K562 (cell line): ENCODE measurements around the gene TIMM10. TPM values are rescaled to one million over a fixed set of nuclear protein-coding genes. Genes with fewer than 3 reads are reported as not detected.

Experiments used
- ATAC-seq: fragments of 200-7000 bp; cut with Tn5 transposase; 3 replicates; pipeline ENCODE4 v1.9.1; 2020; ENCODE audit warnings: moderate library complexity
- BruUV-seq: library from RNA; stranded (reverse); fragments of 400-500 nt; replicated peaks from 2 replicates; lab custom pipeline; 2021; lab: Mats Ljungman, UMichigan
- CTCF ChIA-PET: fragments of 300-600 bp; formaldehyde crosslinking; extraction: SDS; loops from one replicate; lab custom pipeline; 2021; ENCODE audit warnings: low intra/inter-chr PET ratio; lab: Yijun Ruan, JAX
- POLR2A ChIA-PET: fragments of 300-600, 350-650 bp; sonication (Branson Sonifier 250); formaldehyde crosslinking; extraction: SDS; loops from one replicate; lab custom pipeline; 2021; ENCODE audit warnings: antibody characterized with exemption, inconsistent platforms; lab: Yijun Ruan, JAX
- DNase-seq, 4 experiments: peaks; one replicate each; pipeline versions ENCODE4 v3.0.0 to v3.0.0-alpha.2; 2011 to 2018; ENCODE audit warnings: low spot score in 3 of 4, mixed read lengths in 3 of 4; ENCODE audit errors: extremely low read depth in 1 of 4
- FAIRE-seq: peaks from 2 replicates; lab custom pipeline; 2011; peaks lifted over from hg19 to GRCh38; lab: Jason Lieb, UNC
- H2AFZ ChIP-seq: 2 replicates; pipeline ENCODE4 v1.6.0; 2011; ENCODE audit warnings: low read depth, low read length, control low read depth, inconsistent platforms
- H3K27ac ChIP-seq: fragments of 200-600 bp; 3 replicates; pipeline ENCODE4 v1.8.0; 2011; ENCODE audit warnings: low read depth, mild to moderate bottlenecking, control low read depth, inconsistent platforms, low read length, moderate library complexity, mixed read lengths; ENCODE audit errors: extremely low read depth
- H3K27me3 ChIP-seq, 2 experiments: fragments of 300-600 bp in 1 of 2; 2 replicates in 1 of 2; 3 replicates in 1 of 2; pipeline versions ENCODE4 v1.6.0 to v1.8.0; 2011; ENCODE audit warnings: inconsistent platforms in 2 of 2, low read length in 2 of 2, mild to moderate bottlenecking in 1 of 2, mixed read lengths in 1 of 2, moderate library complexity in 1 of 2; ENCODE audit not compliant: control insufficient read depth in 2 of 2, insufficient read depth in 2 of 2
- H3K36me3 ChIP-seq: fragments of 300-600 bp; 3 replicates; pipeline ENCODE4 v1.8.0; 2011; ENCODE audit warnings: mild to moderate bottlenecking, low read length, inconsistent platforms; ENCODE audit not compliant: control insufficient read depth, insufficient read depth
- H3K4me1 ChIP-seq, 2 experiments: fragments of 200-600 bp in 1 of 2; replicated peaks in 1 of 2; 2 replicates in 1 of 2; 3 replicates in 1 of 2; pipeline versions ENCODE4 v1.5.1 to v1.8.0; 2011; ENCODE audit warnings: inconsistent platforms in 2 of 2, low read length in 2 of 2, mild to moderate bottlenecking in 1 of 2, mixed read lengths in 1 of 2, moderate library complexity in 1 of 2; ENCODE audit not compliant: control insufficient read depth in 2 of 2, insufficient read depth in 2 of 2
- H3K4me2 ChIP-seq: 2 replicates; pipeline ENCODE4 v1.6.1; 2011; ENCODE audit warnings: low read length, control low read depth, inconsistent platforms, mixed read lengths; ENCODE audit not compliant: insufficient read depth
- H3K4me3 ChIP-seq: fragments of 200-600 bp; sonication (generic), shearing (Covaris generic); 2 replicates; pipeline ENCODE4 v1.5.1; 2016; ENCODE audit warnings: control low read depth, inconsistent platforms
- H3K79me2 ChIP-seq: fragments of 200-600 bp; 3 replicates; pipeline ENCODE4 v1.8.0; 2011; ENCODE audit warnings: low read length, inconsistent platforms; ENCODE audit not compliant: control insufficient read depth, insufficient read depth
- H3K9ac ChIP-seq, 2 experiments: 2 replicates each; pipeline versions ENCODE4 v1.6.0 to v1.6.1; 2011; ENCODE audit warnings: low read depth in 2 of 2, low read length in 2 of 2, control low read depth in 1 of 2, inconsistent platforms in 1 of 2, mild to moderate bottlenecking in 1 of 2, mixed read lengths in 1 of 2; ENCODE audit not compliant: insufficient read depth in 1 of 2
- H3K9me1 ChIP-seq: one replicate; pipeline ENCODE4 v1.6.0; 2011; ENCODE audit warnings: inconsistent platforms, mild to moderate bottlenecking, low read length, moderate library complexity; ENCODE audit not compliant: control insufficient read depth, insufficient read depth
- H3K9me3 ChIP-seq: replicated peaks from 2 replicates; pipeline ENCODE4 v1.5.1; 2011; ENCODE audit warnings: low read depth, low read length, inconsistent platforms; ENCODE audit not compliant: control insufficient read depth, insufficient read depth
- H4K20me1 ChIP-seq: replicated peaks from 2 replicates; pipeline ENCODE4 v1.6.1; 2011; ENCODE audit warnings: low read length, inconsistent platforms, mixed read lengths; ENCODE audit not compliant: control insufficient read depth, insufficient read depth
- ATF3 ChIP-seq, 2 experiments: fragments of 450-650 bp in 1 of 2; sonication (generic) in 1 of 2; formaldehyde crosslinking in 1 of 2; IDR thresholded peaks in 1 of 2; conservative IDR thresholded peaks in 1 of 2; 2 replicates each; pipeline versions ENCODE4 v1.6.1 to v1.8.1; 2016 to 2023; ENCODE audit warnings: mild to moderate bottlenecking in 2 of 2, moderate library complexity in 2 of 2, inconsistent platforms in 1 of 2, missing genetic modification reagents in 1 of 2
- CC2D1A ChIP-seq: fragments of 450-650 bp; IDR thresholded peaks from 2 replicates; pipeline ENCODE4 v1.6.1; 2017; ENCODE audit warnings: mild to moderate bottlenecking
- ESRRA ChIP-seq: fragments of 450-650 bp; IDR thresholded peaks from 2 replicates; pipeline ENCODE4 v1.6.1; 2014; ENCODE audit warnings: low read depth, mild to moderate bottlenecking, moderate library complexity, borderline replicate concordance
- FOXA1 ChIP-seq: fragments of 450-650 bp; IDR thresholded peaks from 2 replicates; pipeline ENCODE4 v1.6.1; 2016; ENCODE audit warnings: mild to moderate bottlenecking, borderline replicate concordance
- GABPB2 ChIP-seq: fragments of 250-450 bp; sonication (Bioruptor Pico); conservative IDR thresholded peaks from 2 replicates; pipeline ENCODE4 v1.5.1; 2021; ENCODE audit warnings: mild to moderate bottlenecking
- GATAD2B ChIP-seq: fragments of 450-650 bp; IDR thresholded peaks from 2 replicates; pipeline ENCODE4 v1.6.1; 2017; ENCODE audit warnings: mild to moderate bottlenecking, borderline replicate concordance
- HDAC8 ChIP-seq: fragments of 450-650 bp; IDR thresholded peaks from 2 replicates; pipeline ENCODE4 v1.6.1; 2016; ENCODE audit warnings: mild to moderate bottlenecking, missing genetic modification characterization, moderate library complexity, missing compliant biosample characterization
- NFYB ChIP-seq: IDR thresholded peaks from 2 replicates; pipeline ENCODE4 v1.6.1; 2011; ENCODE audit warnings: mild to moderate bottlenecking, moderate library complexity; ENCODE audit not compliant: insufficient read length; ENCODE audit errors: extremely low read depth
- NR2C2 ChIP-seq, 2 experiments: fragments of 200-800 bp in 1 of 2; sonication (Bioruptor generic) in 1 of 2; sonication (generic) in 1 of 2; formaldehyde crosslinking in 1 of 2; IDR thresholded peaks; 2 replicates each; pipeline versions ENCODE4 v1.6.1 to v1.8.0; 2016 to 2022; ENCODE audit warnings: mild to moderate bottlenecking in 1 of 2, missing compliant biosample characterization in 1 of 2, missing genetic modification characterization in 1 of 2, missing genetic modification reagents in 1 of 2
- NUFIP1 ChIP-seq: fragments of 450-650 bp; IDR thresholded peaks from 2 replicates; pipeline ENCODE4 v1.6.1; 2018; ENCODE audit not compliant: partially characterized antibody
- RCOR1 ChIP-seq, 2 experiments: IDR thresholded peaks; 2 replicates each; pipeline ENCODE4 v1.6.1; 2012; ENCODE audit warnings: low read depth in 2 of 2, low read length in 2 of 2, borderline replicate concordance in 1 of 2, improper control_type of control experiment in 1 of 2
- SREBF1 ChIP-seq: fragments of 150-350 bp; IDR thresholded peaks from 2 replicates; pipeline ENCODE4 v1.6.1; 2014; ENCODE audit warnings: antibody characterized with exemption, low read depth, low read length, borderline replicate concordance
- SRSF9 ChIP-seq: fragments of 200-400 bp; formaldehyde crosslinking; IDR thresholded peaks from 2 replicates; pipeline ENCODE4 v1.6.1; 2017; ENCODE audit warnings: low read depth, low read length, borderline replicate concordance
- THRA ChIP-seq: fragments of 450-650 bp; IDR thresholded peaks from 2 replicates; pipeline ENCODE4 v1.6.1; 2017; ENCODE audit warnings: mild to moderate bottlenecking, moderate library complexity
- ZNF121 ChIP-seq: sonication (generic); formaldehyde crosslinking; conservative IDR thresholded peaks from 2 replicates; pipeline ENCODE4 v1.8.0; 2022; ENCODE audit warnings: missing genetic modification reagents
- WGBS: fragments of 100-300 bp; shearing (Covaris generic); methylation state at CpG from one replicate; pipeline ENCODE4 v1.1.6; 2016; ENCODE audit warnings: low coverage, mixed read lengths; ENCODE audit not compliant: insufficient coverage; ENCODE audit errors: missing lambda C conversion rate; 5-methylcytosine and 5-hydroxymethylcytosine counted together
- in situ Hi-C: fragments of 300-500 bp; cut with MboI; formaldehyde crosslinking; loops from 4 replicates; pipeline ENCODE4 v1.15.0; 2018; ENCODE audit warnings: inconsistent platforms, mixed read lengths
- intact Hi-C: fragments of 100-400 bp; cut with micrococcal nuclease; formaldehyde crosslinking; loops from 2 replicates; pipeline ENCODE4 v1.14.2; 2022
- polyA plus RNA-seq, 8 experiments: library from polyadenylated mRNA; depleted of rRNA in 4 of 8; stranded (reverse) in 5 of 8; unstranded in 3 of 8; fragments of >200 nt; fragmentation: Nextera tagmentation in 2 of 8; fragmentation: Illumina TruSeq in 1 of 8; extraction: Ambion mirVana in 2 of 8; extraction: Trizol in 1 of 8; gene quantifications; 2 replicates each; pipeline versions ENCODE4 v1.2.1 to v1.2.3, GENCODE V29; 2011 to 2014; ENCODE audit warnings: inconsistent platforms in 1 of 8, missing spikeins in 1 of 8
- total RNA-seq, 7 experiments: library from RNA; depleted of rRNA in 6 of 7; stranded (reverse); fragments of >200 nt in 6 of 7; fragmentation: Illumina TruSeq in 2 of 7; extraction: Trizol in 2 of 7; gene quantifications; 2 replicates each; pipeline versions ENCODE4 v1.2.1 to v1.2.3, GENCODE V29; 2011 to 2021; ENCODE audit warnings: low replicate concordance in 1 of 7

The TIMM10 gene
- total and polyA plus RNA-seq, 9 of the 15 experiments (the other 6 are each of a cell fraction or from before 2014, with no cell fraction given): 109 to 553 (median 172) TPM

DNA sequence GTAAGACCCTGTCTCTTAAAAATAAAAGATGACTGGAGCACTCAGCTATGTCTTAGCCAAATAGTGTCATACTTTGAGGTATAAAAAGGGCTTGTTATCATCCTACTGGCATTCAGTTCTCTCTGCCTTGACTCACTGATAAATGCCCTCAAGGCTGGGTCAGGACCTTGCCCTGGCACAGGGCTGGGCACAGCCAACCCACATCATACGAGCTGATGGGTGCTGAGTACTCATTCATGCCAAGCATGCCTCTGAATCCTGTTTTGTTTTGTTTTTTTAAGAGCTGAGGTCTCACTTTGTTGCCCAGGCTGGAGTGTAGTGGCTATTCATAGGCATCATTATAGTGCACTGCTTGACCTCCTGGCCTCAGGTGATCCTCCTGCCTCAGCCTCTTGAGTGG lies 8.8 kb upstream of the TIMM10 start:
- BruUV-seq: no TSS peak
- intact Hi-C loops: no loop called here

More for the DNA sequence above, 8.8 kb upstream of the TIMM10 start:
- Histone ChIP-seq H4K20me1 (no peaks in the 10 kb centered on the region), H3K27me3 (peaks cover 0 to 14% of the 10 kb centered on the region in 2 experiments; a peak in 2 of 5 replicates), H2AFZ (no peak overlapping the region), H3K36me3 (no peaks in the 10 kb centered on the region), H3K4me1 (peaks cover 0 to 7% of the 10 kb centered on the region in 2 experiments; a peak in 3 of 5 replicates), H3K79me2 (no peaks in the 10 kb centered on the region), H3K9me3 (no peaks in the 10 kb centered on the region), H3K4me3 (no peak overlapping the region), H3K9ac (no peak overlapping the region), H3K27ac (no peak overlapping the region), H3K4me2 (no peak overlapping the region), H3K9me1 (no peaks in the 10 kb centered on the region)
- ChIA-PET CTCF (no interaction called here), POLR2A (no interaction called here)
- WGBS: 8% methylated on average over 1 of the region's 1 CpG
- in situ Hi-C loops: no loop called here
- ATAC-seq: no peak
- no peak for FAIRE-seq
- DNase-seq: no peak
- TF ChIP-seq ESRRA (no peak), SREBF1 (no peak), HDAC8 (no peak), GATAD2B (no peak), RCOR1 (IDR thresholded peaks at IDR 0.05; ENCODE audit: borderline replicate concordance in 1 of 2, low read depth in 2 of 2, low read length in 2 of 2) (no peak), SRSF9 (no peak), ZNF121 (no peak), GABPB2 (no peak), FOXA1 (no peak), NFYB (no peak), CC2D1A (no peak), NR2C2 (CRISPR knock-in tag; IDR thresholded peaks at IDR 0.05) (no peak), NR2C2 (tag; IDR thresholded peaks at IDR 0.05) (no peak), NUFIP1 (no peak), ATF3 (IDR thresholded peaks at IDR 0.05) (no peak), ATF3 (CRISPR knock-in tag; conservative IDR thresholded peaks at IDR 0.05) (no peak), THRA (no peak)
